RWPE2 (cell line): Measurements from ENCODE around the gene AHSP.
A peak's percentile ranks its signal among the peaks of the same experiment; 100 is the strongest.

Experiments
- ATAC-seq: fragments of 200-7000 bp; cut with Tn5 transposase; 3 replicates; pipeline ENCODE4 v1.9.1; 2021; ENCODE audit warnings: low read depth
- DNase-seq: peaks from one replicate; pipeline ENCODE4 v3.0.0-alpha.2; 2020; ENCODE audit warnings: low spot score
- H3K27ac ChIP-seq: fragments of 450-650 bp; 2 replicates; pipeline ENCODE4 v1.5.1; 2017; ENCODE audit warnings: mild to moderate bottlenecking; ENCODE audit not compliant: poor library complexity, severe bottlenecking
- H3K27me3 ChIP-seq: fragments of 250-450 bp; sonication (Bioruptor Pico); 2 replicates; pipeline ENCODE4 v1.5.1; 2021; ENCODE audit warnings: mild to moderate bottlenecking, moderate library complexity; ENCODE audit not compliant: insufficient read depth, poor library complexity, severe bottlenecking
- H3K36me3 ChIP-seq: fragments of 250-450 bp; sonication (Bioruptor Pico); 2 replicates; pipeline ENCODE4 v1.5.1; 2020; ENCODE audit warnings: low read depth, mild to moderate bottlenecking, moderate library complexity
- H3K4me1 ChIP-seq: fragments of 250-450 bp; sonication (Bioruptor Pico); 2 replicates; pipeline ENCODE4 v1.5.1; 2021; ENCODE audit warnings: mild to moderate bottlenecking, moderate library complexity; ENCODE audit not compliant: insufficient read depth, poor library complexity, severe bottlenecking
- H3K4me3 ChIP-seq: fragments of 250-450 bp; sonication (Bioruptor Pico); 2 replicates; pipeline ENCODE4 v1.5.1; 2021; ENCODE audit warnings: mild to moderate bottlenecking, moderate library complexity; ENCODE audit not compliant: severe bottlenecking
- H3K9me3 ChIP-seq: fragments of 250-450 bp; sonication (Bioruptor Pico); 2 replicates; pipeline ENCODE4 v1.5.1; 2021; ENCODE audit warnings: mild to moderate bottlenecking, moderate library complexity; ENCODE audit not compliant: severe bottlenecking
- TF ChIP-seq, protein P1 (sequence below): fragments of 450-650 bp; IDR thresholded peaks from one replicate; pipeline ENCODE4 v1.5.1; 2017; ENCODE audit warnings: mild to moderate bottlenecking, moderate library complexity; ENCODE audit not compliant: poor library complexity, severe bottlenecking

Gene AHSP

DNA sequence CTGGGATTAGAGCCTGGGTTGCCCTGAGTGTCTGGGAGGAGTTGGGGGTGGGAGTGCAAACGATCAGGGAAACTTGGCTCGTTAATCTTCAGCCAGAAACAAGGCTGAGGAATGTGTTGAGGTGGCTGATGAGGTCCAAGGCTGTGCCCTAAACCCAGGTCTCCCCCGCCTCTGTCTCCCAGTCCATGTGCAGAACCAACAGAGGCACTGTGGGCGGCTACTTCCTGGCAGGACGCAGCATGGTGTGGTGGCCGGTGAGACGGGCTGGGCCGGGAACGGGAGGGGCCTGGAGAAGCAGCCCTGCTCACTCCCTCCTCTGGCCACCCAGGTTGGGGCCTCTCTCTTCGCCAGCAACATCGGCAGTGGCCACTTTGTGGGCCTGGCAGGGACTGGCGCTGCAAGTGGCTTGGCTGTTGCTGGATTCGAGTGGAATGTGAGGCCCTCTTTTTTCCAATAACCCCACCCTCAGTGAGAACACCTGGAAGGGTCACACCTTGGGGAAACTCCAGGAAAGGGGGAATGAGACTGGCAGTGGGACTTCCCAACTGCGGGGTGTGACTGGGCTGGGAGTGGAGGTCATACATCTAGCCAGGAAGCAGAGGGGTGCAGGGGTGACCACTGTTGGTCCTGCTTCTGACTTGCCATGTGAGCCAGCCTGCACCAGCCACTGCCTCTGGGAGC, 43.1 kb upstream of the AHSP start:
- Histone ChIP-seq H3K4me3 (no peak overlapping the region), H3K27ac (no peak overlapping the region), H3K9me3 (no peaks in the 10 kb centered on the region), H3K36me3 (no peaks in the 10 kb centered on the region), H3K27me3 (no peaks in the 10 kb centered on the region), H3K4me1 (no peaks in the 10 kb centered on the region)
- no peak for ATAC-seq
- no peak for DNase-seq
- TF ChIP-seq, protein P1, sequence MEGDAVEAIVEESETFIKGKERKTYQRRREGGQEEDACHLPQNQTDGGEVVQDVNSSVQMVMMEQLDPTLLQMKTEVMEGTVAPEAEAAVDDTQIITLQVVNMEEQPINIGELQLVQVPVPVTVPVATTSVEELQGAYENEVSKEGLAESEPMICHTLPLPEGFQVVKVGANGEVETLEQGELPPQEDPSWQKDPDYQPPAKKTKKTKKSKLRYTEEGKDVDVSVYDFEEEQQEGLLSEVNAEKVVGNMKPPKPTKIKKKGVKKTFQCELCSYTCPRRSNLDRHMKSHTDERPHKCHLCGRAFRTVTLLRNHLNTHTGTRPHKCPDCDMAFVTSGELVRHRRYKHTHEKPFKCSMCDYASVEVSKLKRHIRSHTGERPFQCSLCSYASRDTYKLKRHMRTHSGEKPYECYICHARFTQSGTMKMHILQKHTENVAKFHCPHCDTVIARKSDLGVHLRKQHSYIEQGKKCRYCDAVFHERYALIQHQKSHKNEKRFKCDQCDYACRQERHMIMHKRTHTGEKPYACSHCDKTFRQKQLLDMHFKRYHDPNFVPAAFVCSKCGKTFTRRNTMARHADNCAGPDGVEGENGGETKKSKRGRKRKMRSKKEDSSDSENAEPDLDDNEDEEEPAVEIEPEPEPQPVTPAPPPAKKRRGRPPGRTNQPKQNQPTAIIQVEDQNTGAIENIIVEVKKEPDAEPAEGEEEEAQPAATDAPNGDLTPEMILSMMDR: no peak

DNA sequence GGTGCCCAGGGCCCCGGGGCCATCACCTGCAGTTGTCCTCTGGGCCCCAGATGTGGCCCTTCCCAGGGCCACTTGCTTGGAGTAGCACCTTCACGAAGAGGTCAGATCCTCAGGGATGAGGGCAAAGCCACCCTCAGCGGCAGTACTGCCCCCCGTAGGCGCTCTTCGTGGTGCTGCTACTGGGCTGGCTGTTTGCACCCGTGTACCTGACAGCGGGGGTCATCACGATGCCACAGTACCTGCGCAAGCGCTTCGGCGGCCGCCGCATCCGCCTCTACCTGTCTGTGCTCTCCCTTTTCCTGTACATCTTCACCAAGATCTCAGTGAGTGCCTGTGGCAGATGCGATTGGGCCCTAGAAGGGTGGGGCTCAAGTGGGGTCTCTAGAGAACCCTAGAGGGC, 42.1 kb upstream of the AHSP start:
- Histone ChIP-seq H3K27ac (no peak overlapping the region), H3K9me3 (no peaks in the 10 kb centered on the region), H3K27me3 (no peaks in the 10 kb centered on the region), H3K4me3 (no peak overlapping the region), H3K36me3 (no peaks in the 10 kb centered on the region), H3K4me1 (no peaks in the 10 kb centered on the region)
- no peak for DNase-seq
- no peak for ATAC-seq
- TF ChIP-seq, protein P1: no peak

DNA sequence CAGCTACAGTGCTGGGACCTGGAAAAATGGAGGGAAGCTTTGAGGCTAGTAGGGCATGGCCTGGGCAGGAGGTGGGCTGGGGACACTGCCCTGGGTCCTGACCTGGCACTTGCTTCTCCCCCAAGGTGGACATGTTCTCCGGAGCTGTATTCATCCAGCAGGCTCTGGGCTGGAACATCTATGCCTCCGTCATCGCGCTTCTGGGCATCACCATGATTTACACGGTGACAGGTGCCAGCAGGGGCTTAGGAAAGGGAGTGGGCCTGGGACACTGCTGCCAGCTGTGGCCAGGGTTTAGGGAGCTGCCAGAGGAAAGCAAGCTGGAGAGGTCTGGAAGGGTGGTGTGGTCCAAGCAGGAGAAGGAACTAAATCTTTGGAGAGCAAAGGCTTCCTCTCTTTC, 41.7 kb upstream of the AHSP start:
- Histone ChIP-seq H3K27ac (no peak overlapping the region), H3K4me1 (no peaks in the 10 kb centered on the region), H3K4me3 (no peak overlapping the region), H3K27me3 (no peaks in the 10 kb centered on the region), H3K36me3 (no peaks in the 10 kb centered on the region), H3K9me3 (no peaks in the 10 kb centered on the region)
- DNase-seq (no peak), ATAC-seq (no peak)
- TF ChIP-seq, protein P1: no peak

DNA sequence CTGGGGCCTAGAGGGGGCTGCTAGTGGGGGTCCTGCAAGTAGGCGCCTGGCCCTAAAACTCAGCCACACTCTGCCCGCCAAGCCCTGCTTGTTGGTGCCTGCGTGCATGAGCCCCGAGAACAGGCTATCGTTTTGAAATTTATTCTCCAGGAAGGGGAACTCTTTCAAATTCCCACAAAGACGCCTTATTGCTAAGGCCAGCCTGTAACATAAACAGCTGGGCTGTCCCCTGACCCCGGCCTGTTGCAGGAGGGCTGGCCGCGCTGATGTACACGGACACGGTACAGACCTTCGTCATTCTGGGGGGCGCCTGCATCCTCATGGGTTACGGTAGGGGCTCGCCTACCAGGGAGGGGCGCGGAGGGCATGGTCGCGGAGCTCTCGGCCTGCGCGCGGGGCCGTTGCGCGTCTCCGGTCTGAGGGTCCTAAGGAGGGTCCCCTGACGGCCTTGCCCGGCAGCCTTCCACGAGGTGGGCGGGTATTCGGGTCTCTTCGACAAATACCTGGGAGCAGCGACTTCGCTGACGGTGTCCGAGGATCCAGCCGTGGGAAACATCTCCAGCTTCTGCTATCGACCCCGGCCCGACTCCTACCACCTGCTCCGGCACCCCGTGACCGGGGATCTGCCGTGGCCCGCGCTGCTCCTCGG, 40.5 kb upstream of the AHSP start:
- Histone ChIP-seq H3K9me3 (no peaks in the 10 kb centered on the region), H3K36me3 (no peaks in the 10 kb centered on the region), H3K4me1 (no peaks in the 10 kb centered on the region), H3K27ac (no peak overlapping the region), H3K27me3 (no peaks in the 10 kb centered on the region), H3K4me3 (peak overlapping the region; percentile 37)
- DNase-seq (no peak), ATAC-seq (no peak)
- TF ChIP-seq, protein P1: no peak
